GM21786 (cell line): Measurements from ENCODE around the gene ALKBH2.
"Not testable (repeated sequence)": the region's sequence is repeated elsewhere in the genome, so short reads cannot be mapped to it uniquely, and the experiment has no call there.

Experiments
- ATAC-seq: cut with Tn5 transposase; IDR thresholded peaks from one replicate; pipeline ENCODE4 v1.9.1; 2021; ENCODE audit not compliant: unreplicated experiment

Gene ALKBH2

DNA sequence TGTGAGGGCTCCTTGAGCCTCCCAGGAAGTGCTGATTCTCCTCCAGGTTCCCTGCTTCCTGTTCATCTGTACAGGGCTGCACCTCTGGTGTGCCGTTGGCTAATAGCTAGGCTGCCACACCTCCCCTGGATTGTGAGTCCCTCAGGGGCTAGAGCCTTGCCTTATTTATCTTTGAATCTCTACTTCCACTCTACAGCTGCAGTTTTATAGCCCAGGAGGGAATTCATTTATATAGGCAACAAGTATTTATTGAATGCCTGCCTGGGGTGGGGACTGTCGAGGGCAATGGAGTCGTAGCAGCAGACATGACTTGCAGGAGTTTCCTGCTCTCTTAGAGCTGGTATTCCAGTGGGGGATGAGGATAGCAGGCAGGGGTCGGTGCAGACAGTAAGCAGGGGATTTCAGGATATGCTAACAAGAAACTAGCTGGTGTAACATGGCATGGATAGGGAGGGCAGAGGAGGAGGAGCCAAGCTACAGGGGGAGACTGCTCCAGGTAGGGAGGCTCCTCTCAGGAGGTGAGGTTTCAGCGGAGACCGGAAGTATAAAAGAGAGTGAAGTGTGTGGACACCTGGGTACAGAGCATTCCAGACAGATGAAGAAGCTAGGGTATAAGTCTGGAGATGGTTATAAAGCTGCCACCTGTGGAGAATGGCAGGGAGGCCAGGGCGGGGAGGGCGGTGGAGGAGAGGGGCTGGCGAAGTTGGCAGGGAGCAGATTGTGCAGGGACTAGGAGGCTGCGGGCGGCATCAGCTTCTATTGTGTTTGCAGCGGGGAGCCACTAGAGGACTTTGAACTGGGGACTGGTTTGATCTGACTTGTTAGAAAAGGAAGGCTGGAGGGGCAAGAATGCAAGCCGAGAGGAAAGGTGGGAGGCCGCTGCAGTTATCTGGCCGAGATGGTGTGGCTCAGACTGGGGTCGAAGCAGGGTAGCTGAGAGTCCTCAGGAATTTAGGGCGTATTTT is 23.7 kb downstream of the ALKBH2 start:
- ATAC-seq: no peak

DNA sequence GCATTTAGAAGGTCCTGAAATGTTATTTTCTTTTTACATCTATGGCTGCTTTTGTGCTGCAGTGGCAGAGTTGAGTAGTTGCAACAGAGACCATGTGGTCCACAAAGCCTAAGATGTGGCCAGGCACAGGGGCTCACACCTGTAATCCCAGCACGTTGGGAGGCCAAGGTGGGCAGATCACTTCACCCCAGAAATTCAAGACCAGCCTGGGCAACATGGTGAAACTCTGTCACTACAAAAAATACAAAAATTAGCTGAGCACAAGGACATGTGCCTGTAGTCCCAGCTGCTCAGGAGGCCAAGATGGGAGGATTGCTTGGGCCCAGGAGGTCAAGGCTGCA is 27.4 kb downstream of the ALKBH2 start:
- no peak for ATAC-seq

DNA sequence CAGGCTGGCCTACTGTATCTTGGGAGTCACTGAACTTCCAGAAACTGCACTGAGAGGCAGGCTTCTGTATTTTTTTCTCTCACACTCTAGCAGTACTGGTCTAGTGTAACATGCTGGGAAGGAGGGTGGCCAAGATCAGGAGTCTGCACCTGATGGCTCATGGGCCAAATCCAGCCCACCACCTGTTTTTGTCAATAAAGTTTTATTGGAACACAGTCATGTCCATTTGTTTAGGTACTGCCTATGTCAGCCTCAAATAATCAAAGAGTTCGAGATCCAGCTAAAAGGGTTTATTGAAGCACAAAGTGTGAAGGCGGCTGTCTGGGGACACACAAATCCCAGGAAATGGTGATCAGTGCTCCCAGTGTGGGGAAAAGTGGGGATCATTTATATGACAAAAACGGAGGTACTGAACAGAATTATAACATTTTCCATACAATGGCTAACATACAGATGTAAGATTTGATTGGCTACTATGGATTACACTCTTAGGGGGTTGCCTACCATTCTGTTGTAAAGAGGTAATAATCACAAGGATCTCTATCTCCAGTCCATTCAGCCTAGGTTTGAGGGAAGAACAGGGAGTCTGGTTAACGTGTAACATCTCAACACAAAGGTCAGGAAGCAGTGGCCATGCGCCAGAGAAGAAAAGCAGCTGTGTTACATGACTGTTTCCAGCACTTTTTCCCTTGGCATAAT is 28.0 kb downstream of the ALKBH2 start:
- no peak for ATAC-seq

DNA sequence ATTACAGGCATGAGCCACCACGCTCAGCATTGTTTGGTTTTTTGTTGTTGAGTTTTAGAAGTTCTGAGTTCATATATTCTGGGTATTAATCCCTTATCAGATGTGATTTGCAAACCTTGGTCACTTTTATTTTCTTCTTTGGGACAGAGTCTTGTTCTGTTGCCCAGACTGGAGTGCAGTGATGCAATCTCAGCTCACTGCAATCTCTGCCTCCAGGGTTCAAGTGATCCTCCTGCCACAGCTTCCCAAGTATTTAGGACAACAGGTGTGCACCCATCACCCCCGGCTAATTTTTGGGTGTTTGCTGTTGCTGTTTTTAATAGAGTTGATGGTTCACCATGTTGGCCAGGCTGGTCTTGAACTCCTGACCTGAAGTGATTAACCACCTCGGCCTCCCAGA is 29.1 kb downstream of the ALKBH2 start:
- ATAC-seq: no peak

DNA sequence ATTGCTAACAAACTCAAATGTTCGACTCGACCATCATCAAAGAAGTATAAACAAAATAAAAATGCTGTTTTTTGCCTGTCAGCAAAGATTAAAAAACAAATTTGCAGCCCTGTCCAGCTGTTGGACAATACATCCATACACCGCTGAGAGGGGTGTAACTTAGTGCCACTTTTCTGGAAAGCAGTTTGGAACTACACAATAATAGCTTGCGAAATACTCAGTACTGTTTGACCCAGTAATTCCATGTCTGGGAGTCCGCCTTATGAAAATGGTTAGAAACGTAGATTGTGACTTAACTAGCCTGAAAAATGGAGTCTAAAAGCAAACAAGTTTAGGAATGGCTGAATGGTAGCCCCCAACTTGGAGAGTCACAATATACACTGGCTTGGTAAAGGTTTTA is 34.5 kb downstream of the ALKBH2 start:
- no peak for ATAC-seq

DNA sequence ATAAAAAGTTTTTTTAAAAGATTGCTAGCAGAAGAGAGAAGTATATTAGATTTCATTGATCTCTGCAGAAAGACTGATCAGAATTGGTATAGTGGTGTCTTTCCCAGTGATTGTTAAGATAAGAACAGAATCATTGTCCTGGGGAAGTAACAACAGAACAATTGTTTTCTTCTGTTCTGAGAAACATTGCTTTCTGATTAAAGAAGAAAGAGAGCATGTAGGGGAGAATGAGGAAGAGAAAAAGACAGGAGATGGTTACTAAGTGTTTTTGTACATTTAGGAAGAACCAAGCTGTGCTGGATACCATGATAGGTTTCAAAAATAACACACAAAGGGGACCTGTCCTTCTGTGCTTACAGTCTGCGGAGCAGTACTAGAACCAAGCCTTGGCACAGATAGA is 35.9 kb downstream of the ALKBH2 start:
- no peak for ATAC-seq

DNA sequence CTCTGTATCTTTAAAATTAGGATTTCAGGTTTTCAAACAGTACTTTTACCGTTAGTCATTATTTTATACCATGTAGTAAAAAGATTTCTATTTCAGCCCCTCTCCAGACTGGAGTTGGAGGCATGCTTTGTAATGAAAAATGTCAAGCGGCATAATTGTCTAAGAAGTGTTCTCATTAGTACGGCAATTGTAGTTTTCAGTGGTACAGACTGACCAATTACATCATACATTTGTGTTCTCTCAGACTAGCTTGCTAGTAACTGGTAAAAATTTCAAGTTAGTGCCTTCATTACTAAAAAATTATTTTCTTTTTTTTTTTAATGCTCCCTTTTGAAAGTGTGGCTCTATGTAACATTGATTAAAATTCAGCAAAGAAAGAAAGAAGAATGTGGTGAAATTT is 36.4 kb downstream of the ALKBH2 start:
- ATAC-seq: no peak

DNA sequence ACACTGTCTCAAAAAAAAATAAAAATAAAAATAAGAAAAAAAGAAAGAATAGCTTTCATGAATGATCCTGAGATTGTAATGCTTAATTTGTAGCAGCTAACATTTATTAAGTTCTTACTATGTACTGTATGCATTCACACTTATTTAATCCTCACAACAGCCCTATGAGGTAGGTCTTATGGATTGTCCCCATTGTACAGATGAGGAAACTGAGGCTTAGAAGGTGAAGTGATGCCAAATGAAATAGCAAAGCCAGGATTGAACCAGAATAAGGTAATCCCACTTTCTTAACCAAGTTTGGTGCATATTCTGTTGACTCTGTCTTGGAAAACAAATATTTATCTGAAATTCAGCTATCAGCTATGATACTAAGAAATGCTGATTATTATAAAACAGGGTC is 38.8 kb downstream of the ALKBH2 start:
- no peak for ATAC-seq

DNA sequence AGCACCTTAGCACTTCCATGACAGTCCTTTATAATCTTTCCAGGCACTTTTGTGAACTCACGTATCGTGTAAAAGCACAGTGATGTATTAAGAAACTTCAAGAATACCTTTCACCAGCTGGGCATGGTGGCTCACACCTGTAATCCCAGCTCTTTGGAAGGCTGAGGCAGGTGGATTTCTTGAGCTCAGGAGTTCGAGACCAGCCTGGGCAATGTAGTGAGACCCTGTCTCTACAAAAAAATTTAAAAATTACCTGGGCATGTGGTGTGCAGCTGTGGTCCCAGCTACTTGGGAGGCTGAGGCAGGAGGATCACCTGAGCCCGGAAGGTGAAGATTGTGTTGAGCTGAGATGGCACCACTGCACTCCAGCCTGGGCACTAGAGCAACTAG is 39.2 kb downstream of the ALKBH2 start:
- ATAC-seq: not testable (repeated sequence)

DNA sequence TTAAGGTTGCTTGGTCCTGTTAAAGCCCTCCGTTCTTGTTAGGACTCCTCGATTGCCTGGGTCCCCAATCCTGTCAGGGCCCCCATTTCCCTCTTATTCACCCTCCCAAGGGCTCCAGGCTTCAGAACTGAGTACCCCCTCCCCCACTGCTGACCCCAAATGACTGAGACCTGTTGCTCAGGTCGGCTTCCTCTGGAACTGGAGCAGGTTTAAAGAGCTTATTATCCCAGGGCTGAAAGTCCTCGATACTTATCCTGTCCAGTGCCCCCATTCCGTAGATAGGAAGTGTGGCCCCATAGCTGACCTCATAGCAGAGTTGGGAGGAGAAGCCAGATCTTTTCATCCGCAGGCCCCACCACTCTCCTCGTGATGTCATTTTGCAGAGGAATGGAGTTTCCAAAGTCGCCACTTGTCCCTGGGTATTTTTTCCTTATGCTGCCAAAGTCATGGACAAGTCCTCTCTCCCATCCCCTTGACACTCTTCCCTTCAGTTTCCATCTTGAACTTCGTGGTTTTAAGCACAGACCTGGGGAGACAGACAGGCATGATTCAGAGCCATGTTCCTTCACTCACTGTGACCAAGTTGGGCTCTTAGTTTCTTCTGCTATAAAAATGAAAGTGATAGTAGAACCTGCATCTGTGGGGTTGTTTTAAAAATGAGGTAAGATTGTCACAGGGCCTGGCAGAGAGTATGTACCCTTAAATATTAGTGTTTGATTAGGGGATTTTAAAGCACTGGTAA is 39.7 kb downstream of the ALKBH2 start:
- ATAC-seq: peak; percentile 50

DNA sequence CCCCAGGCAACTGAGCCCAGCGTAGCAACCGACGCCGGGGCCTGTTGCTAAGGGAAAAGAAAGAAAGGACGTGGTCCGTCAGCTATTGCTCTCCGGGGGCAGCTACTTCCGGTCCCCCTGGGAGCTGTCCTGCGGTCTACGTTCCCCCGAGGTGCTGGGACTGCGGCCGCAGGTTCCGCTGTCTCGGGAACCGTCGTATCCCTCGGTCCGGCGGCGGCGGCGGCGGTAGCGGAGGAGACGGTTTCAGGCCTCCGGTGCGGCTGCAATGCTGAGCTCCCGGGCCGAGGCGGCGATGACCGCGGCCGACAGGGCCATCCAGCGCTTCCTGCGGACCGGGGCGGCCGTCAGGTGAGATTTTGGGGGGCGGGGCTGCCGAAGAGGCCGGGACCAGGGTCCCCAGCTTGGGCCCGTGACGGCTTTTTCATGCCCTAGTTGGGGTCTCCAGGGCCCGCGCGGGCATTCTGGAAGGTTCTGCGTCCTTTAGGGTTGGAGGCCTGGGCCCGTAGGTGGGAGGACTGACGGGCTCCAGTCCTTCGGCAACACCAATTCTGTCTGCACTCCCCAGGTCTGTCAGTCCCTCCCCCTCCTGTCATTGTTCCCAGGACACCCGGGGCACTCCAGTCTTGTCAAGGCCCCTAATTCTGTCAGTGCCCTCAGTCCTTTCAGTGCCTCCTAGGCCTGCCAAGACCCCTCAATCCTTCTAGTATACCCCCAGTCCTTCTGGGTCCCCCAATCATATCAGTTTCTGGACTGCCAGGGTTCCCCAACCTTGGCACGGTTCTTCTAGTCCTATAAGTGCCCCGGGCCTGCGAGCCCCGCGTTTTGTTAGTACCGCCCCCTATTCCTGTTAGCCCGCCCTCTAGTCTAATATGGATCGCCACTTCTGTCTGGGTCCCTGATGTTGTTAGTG is 40.6 kb downstream of the ALKBH2 start, which contains the start of gene USP30:
TSS of gene USP30 (plus strand) at position 163 of the 910 bp plus-strand sequence. CDS start at position 266, 103 bp downstream.
- ATAC-seq: peak; percentile 67

DNA sequence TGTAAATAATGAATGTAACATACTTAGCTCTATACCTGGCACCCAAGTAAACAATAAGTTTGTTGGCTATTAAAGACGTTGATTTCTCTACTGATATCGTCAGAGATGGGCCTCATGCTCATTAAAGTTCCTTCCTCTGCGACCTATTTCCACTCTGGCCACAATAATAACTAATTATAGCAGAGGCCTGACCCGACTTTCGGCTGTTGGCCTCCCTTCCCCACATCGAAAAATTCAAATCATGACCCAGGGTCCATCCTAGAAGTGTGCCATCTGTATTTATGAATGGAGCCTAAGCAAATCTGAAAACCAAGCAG is 41.2 kb downstream of the ALKBH2 start:
- ATAC-seq: peak; percentile 8

DNA sequence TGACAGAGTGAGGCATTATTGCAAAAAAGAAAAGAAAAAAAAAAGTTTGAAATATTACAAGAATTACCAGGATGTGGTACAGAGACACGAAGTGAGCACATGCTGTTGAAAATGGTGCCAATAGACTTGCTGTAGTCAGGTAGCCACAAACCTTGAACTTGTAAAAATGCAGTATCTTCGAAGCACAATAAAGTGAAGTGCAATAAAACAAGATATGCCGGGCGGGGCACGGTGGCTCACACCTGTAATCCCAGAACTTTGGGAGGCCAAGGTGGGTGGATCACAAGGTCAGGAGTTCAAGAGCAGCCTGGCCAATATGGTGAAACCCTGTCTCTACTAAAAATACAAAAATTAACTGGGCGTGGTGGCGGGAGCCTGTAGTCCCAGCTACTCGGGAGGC is 43.5 kb downstream of the ALKBH2 start:
- not testable (repeated sequence) for ATAC-seq

DNA sequence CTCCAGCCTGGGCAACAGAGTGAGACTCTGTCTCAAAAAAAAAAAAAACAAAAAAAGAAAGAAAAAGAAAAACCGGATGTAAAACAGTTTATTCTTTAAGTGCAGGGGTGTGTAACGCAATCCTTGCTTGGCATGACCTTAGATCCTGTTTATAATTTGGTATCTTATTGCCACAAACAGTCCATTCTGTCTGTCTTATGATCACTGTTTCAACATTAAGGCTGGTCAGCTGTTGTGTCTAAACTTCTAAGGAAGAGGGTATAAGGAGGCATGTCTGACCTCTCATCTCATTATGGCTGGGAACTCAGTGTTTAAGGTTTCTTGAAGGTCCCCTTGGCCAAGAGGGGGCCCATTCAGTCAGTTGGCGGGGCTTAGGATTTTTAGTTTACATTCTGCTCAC is 44.6 kb downstream of the ALKBH2 start:
- not testable (repeated sequence) for ATAC-seq

DNA sequence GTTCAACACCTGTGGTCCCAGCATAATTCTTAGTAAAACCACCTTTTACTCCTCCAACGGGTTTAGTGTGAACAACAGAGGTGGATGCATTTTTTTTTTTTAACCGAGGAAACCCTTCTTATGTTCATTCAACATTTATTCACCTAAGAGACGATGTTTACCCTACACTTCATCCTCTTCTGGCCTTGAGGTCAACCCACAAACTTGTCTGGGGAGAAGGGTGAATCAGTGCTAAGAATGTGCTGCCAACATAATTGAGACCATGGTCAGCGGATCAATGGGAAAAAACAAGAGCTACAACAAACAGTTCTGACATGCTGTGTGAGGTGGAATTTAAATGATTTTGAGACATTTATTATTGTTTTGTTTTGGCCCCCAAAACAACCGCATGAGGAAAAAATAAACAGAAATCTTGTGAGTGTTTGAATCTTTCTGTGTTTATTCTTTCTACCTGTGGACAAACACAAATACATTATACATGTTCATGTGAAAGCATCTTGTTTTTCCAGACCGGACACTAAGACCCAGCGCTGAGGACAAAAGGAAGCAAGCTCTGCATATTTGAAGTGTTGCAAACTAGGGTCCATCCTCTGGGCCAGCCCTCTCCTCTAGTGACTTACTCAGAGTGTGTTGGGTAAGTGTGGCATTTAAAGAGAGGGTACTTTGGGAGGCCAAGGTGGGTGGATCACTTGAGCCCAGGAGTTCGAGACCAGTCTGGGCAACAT is 46.0 kb downstream of the ALKBH2 start:
- ATAC-seq: no peak

DNA sequence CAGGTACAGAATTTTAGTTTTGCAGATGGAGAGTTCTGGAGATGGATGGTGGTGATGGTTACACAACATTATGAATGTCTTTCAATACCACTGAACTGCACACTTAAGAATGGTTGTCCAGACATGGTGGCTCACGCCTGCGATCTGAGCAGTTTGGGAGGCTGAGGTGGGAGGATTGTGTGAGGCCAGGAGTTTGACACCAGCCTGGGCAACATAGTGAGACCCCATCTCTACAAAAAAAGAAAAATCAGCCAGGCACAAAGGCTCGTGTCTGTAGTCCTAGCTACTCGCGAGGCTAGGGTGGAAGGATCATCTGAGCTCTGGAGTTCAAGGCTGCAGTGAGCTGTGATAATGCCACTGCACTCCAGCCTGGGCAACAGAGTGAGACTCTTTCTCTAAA is 49.0 kb downstream of the ALKBH2 start:
- ATAC-seq: no peak
